GM18520 (cell line): ENCODE data around the gene TOM1.

Source experiments
- ATAC-seq: cut with Tn5 transposase; IDR thresholded peaks from one replicate; pipeline ENCODE4 v1.9.1; 2021; ENCODE audit not compliant: unreplicated experiment

TOM1 gene

DNA sequence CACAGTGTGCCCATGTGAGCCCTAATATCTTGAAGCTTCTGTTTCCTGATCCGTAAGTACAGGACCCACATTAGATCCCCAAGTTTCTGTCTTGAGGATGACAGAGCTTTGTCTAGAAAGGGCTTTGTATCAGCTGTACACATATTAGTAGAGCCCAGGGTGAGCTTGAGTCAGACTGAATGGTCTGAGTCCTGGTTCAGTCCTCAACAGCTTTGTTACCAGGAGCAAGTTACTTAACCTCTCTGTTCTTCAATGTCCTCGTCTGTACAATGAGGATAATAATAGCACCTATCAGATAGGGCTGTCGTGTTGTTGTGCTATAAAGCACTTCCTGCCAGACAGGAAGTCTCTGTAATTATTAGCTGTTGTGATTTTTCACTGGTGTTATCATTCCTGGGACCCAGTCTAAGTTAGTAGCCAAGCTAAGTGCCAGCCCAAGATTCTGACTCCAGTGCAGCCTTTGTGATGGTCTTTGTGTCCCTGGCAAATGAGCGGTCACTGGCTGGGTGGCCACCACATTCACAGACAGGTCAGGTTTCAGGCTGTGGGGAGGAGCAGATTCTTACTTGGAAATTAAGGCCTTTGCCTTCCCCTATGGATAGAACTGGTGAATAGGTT lies 6.8 kb downstream of the TOM1 start:
- ATAC-seq, result no peak

DNA sequence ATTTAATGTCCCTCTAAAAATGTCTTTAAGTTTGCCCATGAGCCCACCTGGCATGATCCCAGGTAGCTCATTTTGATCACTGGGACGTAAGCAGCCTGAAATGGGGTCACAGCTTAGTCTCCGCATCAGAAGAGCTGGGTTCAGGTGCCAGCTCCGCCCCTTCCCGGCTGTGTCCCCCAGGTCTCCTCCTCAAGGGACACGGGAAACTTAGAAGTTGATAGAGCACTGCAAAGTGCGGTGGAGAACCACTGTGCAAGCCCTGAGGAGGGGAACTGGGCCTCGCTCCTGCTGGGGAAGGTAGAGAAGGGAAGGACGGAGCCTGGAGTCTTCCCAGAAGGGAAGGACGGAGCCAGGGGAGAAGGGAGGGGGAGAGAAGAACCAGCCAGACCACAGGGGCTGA lies 7.7 kb downstream of the TOM1 start:
- no peak for ATAC-seq

DNA sequence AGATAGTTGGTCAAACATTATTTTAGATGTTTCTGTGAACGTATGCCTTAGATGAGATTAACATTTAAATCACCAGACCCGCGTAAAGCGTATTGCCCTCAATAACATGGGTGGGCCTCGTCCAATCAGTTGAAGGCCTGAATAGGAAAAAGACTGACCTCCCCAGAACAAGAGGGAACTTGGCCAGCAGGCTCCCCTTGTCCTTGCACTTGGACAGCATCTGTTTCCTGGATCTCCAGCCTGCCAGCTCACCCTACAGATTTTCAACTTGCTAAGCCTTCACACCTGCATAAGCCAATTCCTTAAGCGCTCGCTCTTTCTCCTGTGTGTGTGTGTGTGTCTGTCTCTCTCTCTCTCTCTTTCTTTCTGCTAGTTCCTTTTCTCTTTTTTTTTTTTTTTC lies 8.2 kb downstream of the TOM1 start:
- no peak for ATAC-seq

DNA sequence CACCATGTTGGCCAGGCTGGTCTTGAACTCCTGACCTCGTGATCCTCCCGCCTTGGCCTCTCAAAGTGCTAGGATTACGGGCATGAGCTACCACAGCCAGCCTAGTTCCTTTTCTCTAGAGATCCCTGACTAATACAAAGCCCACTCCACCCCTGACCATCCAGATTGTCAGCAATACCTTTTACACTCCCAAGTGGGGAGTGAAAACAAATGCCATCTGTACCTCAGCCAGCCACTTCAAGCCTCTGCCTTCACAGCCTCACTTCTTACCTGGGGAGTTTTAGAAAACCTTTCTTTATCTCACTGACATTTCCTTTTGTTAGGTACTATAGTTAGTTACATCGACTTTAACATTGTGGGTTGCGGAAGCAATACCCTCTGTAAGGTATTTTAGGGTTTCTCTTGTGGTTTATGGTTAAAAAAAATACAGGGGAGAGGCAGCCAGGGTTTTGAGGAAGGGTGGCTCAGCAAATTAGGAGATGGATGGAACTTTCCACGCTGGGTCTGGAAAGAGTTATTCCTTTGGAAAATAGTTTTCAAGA lies 8.9 kb downstream of the TOM1 start:
- peak; percentile 47 for ATAC-seq

DNA sequence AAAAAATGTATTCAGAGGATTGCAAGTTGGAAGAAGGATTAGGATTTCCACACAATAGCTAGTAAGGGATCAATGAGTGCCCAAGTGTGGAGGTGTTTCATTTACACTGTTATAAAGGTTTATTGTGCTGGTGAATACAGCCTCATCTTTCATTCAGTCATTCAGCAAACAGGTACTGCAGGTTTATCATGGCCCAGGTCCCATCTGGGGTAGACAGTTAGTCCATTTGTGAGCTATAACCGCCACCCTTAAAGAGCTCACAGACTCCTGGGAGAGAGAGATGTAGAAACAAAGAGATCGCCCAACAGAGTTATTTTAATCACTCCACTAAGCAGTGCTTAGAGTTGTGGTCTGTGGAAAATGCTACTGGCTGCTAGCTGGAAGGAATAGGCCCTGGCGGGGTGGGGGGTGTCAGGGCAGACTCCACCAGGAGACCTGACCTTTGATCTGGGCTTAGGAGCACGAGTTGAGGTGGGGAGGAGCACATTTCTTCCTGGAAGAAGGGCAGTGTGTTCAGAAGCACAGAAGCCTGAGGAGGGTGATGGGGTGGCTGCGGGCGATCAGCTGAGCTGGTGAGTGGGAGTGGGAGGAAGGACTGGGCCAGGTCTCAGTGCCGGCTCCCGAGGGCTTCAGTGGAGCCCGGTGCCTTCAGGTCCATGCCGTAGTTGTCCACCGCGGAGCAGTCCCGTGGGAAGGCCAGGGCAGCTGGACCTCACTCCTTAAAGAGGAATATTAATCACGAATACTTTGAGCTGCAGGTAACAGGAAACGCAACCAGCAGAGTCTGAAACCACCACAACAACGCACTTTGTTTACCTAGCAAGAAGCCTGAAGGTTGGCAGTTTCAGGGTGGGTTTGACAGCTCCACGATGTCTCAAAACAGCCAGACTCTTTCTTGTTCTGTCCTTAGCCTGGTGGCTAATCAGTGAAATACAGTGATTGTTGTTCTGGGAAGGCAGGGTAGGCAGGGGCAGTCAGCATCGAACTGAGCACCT lies 11.2 kb downstream of the TOM1 start:
- no peak for ATAC-seq

DNA sequence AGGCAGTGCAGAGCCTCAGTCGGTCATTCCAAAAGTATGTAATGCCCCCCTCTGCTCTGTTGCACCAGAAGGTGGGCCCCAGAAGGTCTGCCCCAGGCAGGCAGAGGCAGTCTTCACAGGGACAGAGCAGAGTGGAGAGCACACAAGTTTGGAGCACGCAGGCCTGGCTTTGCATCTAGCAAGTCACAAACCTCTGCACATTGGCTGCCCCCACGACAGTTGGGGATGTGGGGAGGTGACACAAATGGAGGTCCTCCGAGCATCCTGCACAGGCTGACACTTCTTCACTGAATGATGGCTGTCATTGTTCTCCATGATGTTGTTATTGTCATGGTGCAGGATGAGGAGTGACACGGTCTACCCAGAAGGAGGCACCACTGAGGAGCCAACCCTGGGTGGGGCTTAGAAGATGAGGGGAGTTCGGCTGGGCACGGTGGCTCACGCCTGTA lies 11.9 kb downstream of the TOM1 start:
- no peak for ATAC-seq

DNA sequence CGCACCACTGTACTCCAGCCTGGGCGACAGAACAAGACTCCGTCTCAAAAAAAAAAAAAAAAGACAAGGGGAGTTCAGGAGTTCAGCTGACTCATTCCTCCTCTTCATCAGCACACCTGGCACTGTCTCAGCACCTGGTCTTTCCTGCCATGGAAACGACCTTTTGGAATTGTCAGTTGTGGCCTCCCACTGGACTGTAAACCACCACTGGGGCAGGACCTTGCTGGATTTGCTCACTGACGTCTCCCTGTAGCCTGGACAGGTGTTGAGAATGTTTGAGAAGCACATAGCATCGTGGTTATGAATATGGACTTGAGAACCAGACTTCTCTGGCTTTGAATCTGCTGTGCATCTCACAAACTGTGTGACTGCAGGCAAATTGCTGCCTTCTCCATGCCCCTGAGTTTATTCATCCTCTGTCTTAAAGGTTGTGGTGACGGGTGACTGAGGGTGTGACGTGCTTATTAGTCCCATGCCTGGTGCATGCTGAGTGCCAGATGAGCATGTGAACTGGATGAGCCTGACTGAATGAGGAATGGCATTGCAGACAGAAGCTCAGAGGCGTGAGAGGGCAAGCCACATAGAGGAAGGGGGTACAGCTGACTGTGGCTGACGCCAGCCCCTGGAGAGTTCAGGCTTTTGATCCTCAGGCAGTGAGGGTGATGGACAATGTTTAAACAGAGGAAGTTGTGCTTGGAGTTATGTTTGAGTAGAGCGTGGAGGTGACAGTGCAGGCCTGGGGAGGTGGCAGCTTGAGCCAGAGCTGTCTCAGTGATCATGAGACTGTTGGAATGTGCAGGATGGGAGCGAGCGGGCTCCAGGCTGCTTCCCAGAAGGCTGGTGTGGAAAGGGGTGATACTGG lies 12.7 kb downstream of the TOM1 start:
- ATAC-seq, result no peak

DNA sequence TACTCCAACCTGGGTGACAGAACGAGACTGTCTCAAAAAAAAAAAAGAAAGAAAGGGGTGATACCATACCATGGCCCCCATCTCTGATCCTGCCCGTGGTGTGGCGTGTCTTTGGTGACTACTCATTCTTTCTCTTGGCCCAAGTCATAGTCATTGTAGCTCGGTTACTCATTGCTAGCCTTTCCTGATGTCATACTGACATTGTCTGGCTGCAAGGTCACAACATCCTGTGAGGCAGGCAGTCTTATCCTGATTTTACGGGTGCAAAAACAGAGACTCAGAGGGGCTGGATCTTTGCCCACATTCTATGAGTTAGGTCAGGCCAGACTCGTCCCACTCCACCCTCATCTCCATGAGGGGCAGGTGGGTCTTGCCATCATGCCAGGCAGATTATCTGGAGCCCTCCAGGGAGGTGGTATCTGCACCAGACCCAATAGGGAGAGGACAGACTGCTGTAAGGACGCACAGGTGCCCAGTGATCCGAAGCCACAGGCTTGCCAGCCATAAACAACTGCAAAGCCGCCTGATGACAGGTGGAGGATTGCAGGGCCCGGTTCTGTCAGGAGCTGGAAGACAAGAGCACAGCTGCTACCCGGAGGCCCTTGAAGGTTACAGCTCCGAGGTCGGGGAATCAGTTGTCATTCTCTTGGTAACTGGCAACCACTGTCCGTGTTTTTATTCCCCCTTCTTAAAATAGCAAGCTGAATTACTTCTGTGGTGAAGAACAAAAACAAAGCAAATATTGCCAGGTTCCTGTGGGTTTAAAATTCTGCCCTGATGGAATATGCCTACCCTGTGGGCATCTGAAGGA lies 13.8 kb downstream of the TOM1 start:
- no peak for ATAC-seq

DNA sequence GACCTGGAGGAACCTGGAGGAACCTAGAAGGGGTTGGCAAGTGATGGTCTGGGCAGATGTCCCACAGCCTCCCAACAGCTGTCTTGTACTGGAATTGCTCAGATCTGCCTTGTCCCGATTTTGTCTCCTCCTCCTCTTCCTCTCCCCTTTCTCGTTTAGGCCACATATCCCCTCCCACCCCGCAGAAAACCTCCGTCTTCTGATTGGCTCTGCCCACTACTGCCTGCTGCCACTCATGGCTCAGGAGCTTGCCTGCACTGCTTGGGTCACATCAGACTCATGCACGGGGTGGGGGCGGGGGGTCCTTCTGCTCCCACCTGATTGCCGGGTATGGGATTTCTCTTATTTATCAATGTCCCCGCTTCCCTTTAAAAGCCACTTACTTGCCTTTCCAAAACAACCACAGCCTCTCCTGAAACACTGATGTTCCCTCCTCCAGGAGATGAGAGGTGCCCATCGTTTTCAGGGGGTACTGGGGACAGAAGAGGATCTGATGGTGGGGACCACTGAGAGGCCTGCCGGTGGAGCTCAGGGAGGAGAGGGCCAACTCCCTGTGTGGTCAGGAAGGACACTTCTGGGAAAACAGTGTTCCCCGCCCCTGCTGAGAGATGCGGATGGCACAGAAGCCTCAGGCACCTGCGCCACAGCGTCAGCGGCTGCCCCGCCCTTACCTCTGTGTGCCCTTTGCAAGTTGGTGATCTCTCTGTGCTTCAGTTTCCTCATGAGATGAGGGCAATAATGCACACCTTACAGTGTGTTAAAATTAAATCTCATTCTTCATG lies 14.7 kb downstream of the TOM1 start:
- ATAC-seq, result no peak

DNA sequence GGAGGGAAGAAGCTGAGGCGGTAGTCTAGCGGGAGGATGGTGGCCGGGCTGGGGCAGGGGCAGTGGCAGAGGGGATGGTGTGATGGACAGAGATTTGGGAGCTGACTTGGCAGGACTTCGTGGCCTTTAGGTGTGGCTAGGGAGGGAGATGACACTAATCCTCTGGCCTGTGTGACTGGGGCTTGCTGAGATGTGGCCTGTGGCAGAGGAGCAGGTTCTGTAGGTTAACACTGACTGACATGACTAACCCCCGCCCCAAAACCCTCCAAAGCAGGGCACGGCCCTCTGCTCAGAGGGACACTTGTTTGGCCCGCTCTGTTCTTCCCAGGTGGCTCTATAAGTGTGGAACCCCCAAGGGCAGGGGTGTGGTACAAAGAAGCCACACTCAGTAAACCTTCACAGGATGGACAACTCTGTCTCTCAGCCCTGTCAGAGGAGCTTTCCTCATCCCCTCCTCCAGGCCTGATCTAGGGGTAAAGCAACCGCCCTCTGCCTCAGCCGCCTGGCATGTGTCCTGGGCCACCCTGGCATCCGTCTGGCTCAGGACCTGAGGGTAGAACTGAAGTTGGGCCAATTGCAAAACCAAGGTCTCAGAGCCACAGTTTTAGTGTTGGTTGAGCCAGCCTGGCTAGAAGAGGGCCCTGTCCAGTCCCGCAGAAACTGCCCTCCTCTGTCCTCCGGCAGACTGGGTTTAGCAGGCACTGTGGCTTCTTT lies 15.6 kb downstream of the TOM1 start:
- ATAC-seq, result no peak

DNA sequence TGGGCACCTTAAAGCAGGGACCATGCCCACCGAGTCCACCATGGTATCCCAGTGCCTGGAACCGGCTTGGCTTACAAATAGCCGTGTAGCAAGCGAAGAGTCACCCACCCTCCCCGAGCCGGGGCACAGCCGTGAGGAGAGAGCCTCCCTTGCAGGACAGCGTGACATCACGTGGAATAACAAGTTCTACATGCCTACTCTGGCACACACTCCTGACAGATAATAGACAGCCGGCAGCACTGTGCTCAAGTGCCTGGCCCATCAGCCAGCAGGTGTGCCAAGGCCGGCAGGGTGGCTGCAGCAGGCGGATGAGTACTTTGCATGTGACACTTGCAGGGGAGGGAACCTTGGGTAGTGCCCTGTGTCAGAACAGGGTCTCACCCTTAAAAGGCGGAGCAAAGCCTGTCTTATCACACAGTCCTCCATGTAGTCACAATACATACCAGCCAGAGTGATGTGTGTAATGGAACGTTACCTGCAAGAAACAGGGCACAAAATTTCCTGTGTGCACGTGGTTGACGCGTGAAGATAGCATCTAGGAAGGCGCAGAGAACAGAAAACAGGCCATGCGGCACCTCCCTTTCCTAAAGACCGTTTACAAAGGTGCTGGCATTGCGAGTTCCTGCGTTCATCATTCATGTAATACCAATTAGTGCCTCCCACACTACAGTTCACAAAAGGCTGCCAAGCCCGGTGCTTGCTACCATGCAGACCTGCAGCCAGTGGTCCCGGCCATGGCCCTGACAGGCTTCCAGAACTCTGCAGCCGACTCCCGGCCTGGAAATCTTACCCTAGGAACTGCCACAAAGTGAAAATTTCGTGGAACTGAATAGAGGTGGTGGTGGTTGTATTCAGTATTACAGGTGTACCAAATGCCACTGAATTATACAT lies 16.4 kb downstream of the TOM1 start:
- no peak for ATAC-seq

DNA sequence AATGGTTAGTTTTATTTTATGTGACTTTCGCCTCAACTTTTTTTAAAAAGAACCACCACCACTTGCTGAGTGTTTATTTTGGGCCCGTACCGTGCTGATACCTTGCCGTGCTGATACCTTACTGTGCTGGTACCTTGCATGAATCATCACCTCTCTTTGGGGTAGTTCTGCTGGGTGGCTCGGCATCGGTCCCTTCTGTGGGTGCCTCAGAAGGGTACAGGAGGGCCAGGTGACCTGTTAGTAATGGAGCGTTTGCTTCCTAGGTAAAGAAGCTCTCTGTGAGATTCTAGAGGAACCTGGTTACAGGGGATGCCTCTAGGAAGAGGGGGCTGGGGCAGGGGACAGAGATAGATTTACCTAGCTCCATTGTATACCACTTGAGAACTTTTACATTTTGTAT lies 17.1 kb downstream of the TOM1 start:
- no peak for ATAC-seq

DNA sequence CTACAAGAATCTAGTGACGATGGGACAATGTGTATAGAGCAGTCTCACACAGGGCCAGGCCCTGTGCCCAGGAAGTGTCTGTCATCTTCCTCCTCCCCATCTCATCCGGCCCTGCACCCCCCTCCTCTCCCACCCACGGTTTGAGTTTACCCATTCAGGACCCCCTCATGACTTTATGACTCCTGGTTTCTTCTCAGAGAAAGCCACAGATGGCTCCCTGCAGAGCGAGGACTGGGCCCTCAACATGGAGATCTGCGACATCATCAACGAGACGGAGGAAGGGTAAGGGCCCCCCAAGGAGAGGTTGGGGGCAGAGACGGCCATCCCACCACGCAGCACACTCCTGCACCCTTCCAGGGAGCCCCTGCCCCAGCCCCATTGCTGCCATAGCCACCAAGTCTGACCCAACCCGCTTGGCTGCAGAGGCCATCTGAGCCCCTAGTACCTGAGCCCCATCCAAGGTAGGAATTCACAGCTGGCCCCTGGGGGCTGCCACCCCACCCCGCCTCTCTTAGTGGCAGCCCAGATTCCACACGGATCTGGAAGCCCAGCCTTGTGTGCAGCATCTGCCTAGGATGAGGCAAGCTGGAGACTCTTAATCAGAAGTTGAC lies 18.1 kb downstream of the TOM1 start:
- no peak for ATAC-seq

DNA sequence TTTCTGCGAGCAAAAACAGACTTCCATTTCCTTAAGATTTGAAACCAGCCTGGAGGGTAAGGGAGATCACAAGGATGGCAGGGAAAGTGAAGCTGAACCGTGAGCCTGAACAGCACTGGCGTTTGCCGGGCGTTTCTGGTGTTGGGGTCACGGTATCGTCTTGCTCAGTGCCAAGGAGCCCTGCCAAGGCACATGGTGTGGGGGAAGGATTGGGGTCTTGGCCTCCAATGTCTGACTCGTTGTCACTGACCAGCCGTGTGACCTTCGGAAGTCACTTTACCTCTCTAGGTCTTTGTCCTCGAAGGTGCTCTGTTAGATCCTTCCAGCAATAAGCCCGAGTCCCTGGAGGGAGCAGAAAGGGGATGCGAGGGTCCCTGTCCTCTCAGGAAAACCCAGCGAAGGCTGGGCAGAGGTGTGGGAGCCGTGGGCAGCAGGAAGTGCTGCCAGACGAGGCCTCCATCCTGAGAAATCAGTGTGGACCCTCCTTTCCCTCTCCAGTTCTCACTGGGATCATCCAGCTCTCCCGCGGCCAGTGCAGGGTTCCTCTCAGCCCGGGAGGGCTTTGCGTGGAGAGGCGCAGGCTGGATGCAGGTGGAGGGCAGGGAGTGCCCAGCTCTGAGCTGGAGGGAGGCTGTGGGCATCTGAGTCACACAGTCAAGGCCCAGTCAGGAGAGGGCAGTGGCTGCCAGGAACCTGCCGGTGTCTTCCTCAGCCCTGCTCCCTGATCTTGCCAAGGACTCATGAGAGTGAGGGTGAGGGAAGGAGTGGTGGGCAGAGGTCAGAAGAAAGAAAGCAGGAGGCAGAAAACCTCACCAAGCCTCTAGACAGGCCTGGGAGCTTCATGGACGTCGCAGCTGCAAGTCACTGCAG lies 18.9 kb downstream of the TOM1 start:
- no peak for ATAC-seq

DNA sequence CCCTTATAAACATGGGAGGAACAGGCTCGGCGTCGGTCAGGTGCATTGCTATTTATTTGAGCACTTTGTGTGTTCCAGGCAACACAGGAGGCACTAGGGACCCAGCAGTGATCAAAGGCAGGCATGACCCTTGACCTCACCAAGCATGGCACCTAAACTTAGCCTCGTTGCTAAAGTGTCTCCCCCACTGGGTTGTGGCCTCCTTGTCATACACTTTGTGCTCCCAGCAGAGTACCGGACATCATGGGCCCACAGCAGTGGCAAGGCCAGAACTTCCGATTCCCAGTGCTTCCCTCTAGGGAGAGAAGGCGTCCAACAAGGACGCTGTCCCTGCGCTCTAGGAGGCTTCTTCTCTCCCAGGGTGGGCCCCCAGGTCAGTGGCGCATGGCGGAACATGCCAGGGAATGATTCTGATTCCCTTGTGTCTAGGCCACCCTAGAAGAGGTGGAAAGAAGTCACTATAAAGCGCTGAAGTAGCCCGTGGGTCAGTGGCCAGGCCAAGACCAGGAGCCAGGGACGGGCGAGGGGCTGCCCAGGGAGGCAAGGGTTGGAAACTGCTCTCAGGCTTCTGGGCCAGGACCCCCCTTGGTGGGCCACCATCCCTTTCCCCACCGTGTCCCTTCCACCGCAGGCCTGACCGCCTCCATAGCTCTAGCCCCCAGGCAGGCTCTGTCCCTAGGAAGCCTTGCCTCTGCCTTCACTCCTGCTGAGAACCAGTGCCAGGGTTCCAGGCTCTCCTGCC lies 19.7 kb downstream of the TOM1 start:
- ATAC-seq, result no peak

DNA sequence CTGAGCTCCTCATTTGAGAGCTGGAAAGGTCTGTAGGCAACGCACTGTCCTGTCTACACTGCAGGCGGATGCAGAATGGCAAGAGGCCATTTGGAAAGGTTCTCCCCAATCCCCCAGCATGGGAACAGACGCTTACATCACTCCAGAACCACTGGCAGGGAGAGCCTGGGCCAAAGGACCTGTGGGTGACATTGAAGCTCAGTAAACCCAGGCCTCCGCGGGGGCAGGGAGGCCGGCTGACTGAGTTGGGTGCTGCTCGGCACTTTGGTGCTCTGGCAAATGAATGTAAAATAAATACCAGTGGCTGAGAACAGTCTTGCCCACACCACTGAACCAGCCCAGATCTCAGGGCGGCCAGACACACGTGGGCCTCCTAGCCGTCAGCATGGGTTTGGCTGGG lies 22.4 kb downstream of the TOM1 start:
- ATAC-seq, result no peak
